Colonic mucosa (tissue), 4 donors: ENCODE data around the gene PIK3AP1. TPM values are rescaled to one million over a fixed set of nuclear protein-coding genes. Genes with fewer than 3 reads are reported as not detected.

Source experiments
- DNase-seq: peaks from one replicate; pipeline ENCODE4 v3.0.0-alpha.2; 2020
- H3K27ac ChIP-seq: fragments of 200-600 bp; one replicate; pipeline ENCODE4 v1.8.0; 2021
- H3K27me3 ChIP-seq: fragments of 200-600 bp; one replicate; pipeline ENCODE4 v1.8.0; 2021
- H3K36me3 ChIP-seq: fragments of 200-600 bp; one replicate; pipeline ENCODE4 v1.8.0; 2021
- H3K4me1 ChIP-seq: fragments of 200-600 bp; one replicate; pipeline ENCODE4 v1.8.0; 2021; ENCODE audit warnings: mild to moderate bottlenecking
- H3K4me3 ChIP-seq: fragments of 200-600 bp; one replicate; pipeline ENCODE4 v1.8.0; 2021
- H3K9ac ChIP-seq, 2 donors: one replicate each; pipeline ENCODE4 v1.7.0; 2013; ENCODE audit warnings: control low read depth in 2 of 2, low read depth in 2 of 2, low read length in 2 of 2
- H3K9me3 ChIP-seq: fragments of 200-600 bp; one replicate; pipeline ENCODE4 v1.8.0; 2021
- CTCF ChIP-seq: fragments of 200-600 bp; IDR thresholded peaks from one replicate; pipeline ENCODE4 v1.8.0; 2022; ENCODE audit warnings: antibody characterized with exemption, mild to moderate bottlenecking
- intact Hi-C: fragments of 100-400 bp; cut with DNase I; formaldehyde crosslinking; loops from one replicate; pipeline ENCODE4 v1.14.1; 2022
- total RNA-seq, 2 donors: library from RNA; stranded (reverse); fragmentation: NEBNext Ultra II Directional in 1 of 2; extraction: Animal tissue kit (Norgen Biotek cat#: 25700) in 1 of 2; gene quantifications; one replicate each; pipeline ENCODE4 v1.2.1, GENCODE V29; 2021
- donor health status: healthy.
- donor health status: DM: no; HTN: no; CAD: no.
- donor health status: DM: no; HTN: no; CAD: no.

The PIK3AP1 gene
- total RNA-seq, 2 donors from 2014 or later: 10.9 to 12.4 TPM

- TF ChIP-seq CTCF: no peak
- intact Hi-C loops: no loop called here
Measured at GRCh38 chr10:96632974-96633710, 87.2 kb downstream of the PIK3AP1 start.

GRCh38 chr10:96627292-96627691, 93.0 kb downstream of the PIK3AP1 start:
- H3K27me3 ChIP-seq: no peaks in the 10 kb centered on the region
- H3K27ac ChIP-seq: no peak overlapping the region
- intact Hi-C loops: no loop called here
- H3K9ac ChIP-seq: no peak overlapping the region
- no peak for DNase-seq
- TF ChIP-seq CTCF: no peak
- H3K4me3 ChIP-seq: no peak overlapping the region
- H3K4me1 ChIP-seq: no peaks in the 10 kb centered on the region
- H3K36me3 ChIP-seq: no peaks in the 10 kb centered on the region
- no peaks in the 10 kb centered on the region for H3K9me3 ChIP-seq

More at GRCh38 chr10:96632974-96633710, 87.2 kb downstream of the PIK3AP1 start:
- Histone ChIP-seq H3K27me3 (no peaks in the 10 kb centered on the region), H3K36me3 (no peaks in the 10 kb centered on the region), H3K27ac (no peak overlapping the region), H3K4me1 (peaks cover 5% of the 10 kb centered on the region), H3K9ac (no peak overlapping the region), H3K4me3 (no peak overlapping the region), H3K9me3 (no peaks in the 10 kb centered on the region)
- DNase-seq: no peak

GRCh38 chr10:96626795-96627194, 93.5 kb downstream of the PIK3AP1 start:
- no peak for DNase-seq

GRCh38 chr10:96625173-96625572, 95.1 kb downstream of the PIK3AP1 start:
- Histone ChIP-seq H3K27ac (no peak overlapping the region), H3K9me3 (no peaks in the 10 kb centered on the region), H3K4me3 (no peak overlapping the region), H3K27me3 (no peaks in the 10 kb centered on the region), H3K9ac (no peak overlapping the region), H3K4me1 (no peaks in the 10 kb centered on the region), H3K36me3 (no peaks in the 10 kb centered on the region)
- intact Hi-C loops: no loop called here
- no peak for DNase-seq
- no peak for TF ChIP-seq CTCF

More at GRCh38 chr10:96626795-96627194, 93.5 kb downstream of the PIK3AP1 start:
- TF ChIP-seq CTCF: no peak
- Histone ChIP-seq H3K9me3 (no peaks in the 10 kb centered on the region), H3K27me3 (no peaks in the 10 kb centered on the region), H3K36me3 (no peaks in the 10 kb centered on the region), H3K9ac (no peak overlapping the region), H3K4me1 (no peaks in the 10 kb centered on the region), H3K27ac (no peak overlapping the region), H3K4me3 (no peak overlapping the region)
- intact Hi-C loops: no loop called here

- Histone ChIP-seq H3K36me3 (no peaks in the 10 kb centered on the region), H3K4me3 (no peak overlapping the region), H3K9ac (no peak overlapping the region), H3K27me3 (no peaks in the 10 kb centered on the region), H3K27ac (no peak overlapping the region), H3K4me1 (no peaks in the 10 kb centered on the region), H3K9me3 (no peaks in the 10 kb centered on the region)
- intact Hi-C loops: no loop called here
- no peak for TF ChIP-seq CTCF
- DNase-seq: no peak
Measured at GRCh38 chr10:96622013-96622787, 98.1 kb downstream of the PIK3AP1 start.
